CD1c-positive myeloid dendritic cell (primary cell): ENCODE data around the gene STARD7.
"Not testable (repeated sequence)": the region's sequence is repeated elsewhere in the genome, so short reads cannot be mapped to it uniquely, and the experiment has no call there.

Experiments
- DNase-seq: peaks from one replicate; pipeline ENCODE4 v3.0.0-alpha.2; 2016; ENCODE audit errors: extremely low spot score

The STARD7 gene

DNA sequence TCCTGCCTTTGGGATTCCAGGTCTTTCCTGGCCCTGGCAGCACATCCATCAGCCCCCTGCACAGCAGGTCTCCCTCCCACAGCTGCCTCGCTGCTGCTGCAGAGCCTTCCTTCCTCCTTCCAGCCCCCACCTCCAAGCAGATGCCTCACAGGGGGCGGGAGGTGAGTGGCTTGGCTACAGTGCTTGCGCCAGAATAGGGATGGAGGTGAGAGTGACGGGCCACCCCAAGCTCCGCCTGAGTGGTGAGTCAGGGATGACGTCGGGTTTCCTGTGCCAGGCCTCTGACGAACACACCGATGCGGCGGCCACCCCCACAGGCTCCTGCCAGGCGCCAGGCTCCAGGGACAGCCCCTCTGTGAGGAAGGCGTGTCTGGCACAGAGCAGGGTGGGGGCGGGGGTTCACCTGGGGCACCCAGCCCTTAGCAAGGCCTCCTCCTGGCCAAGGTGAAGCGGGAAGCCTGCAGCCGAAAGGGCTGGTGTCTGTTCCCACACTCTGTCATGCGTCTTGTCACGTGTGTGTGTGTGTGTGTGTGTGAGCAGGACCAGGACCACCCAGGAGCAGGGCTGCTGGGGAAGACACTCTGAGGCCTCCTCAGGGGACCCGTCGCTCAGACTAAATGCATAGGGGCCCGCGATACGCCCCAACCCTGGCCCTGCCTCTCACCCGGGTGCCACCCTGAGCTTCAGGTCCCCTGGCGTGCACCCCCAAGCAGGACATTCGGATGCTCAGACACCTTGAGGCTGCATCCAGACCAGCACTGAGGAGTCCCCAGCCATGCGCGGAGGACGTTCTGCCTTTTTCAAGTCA, 60.0 kb downstream of the STARD7 start:
- DNase-seq, result peak; percentile 95

DNA sequence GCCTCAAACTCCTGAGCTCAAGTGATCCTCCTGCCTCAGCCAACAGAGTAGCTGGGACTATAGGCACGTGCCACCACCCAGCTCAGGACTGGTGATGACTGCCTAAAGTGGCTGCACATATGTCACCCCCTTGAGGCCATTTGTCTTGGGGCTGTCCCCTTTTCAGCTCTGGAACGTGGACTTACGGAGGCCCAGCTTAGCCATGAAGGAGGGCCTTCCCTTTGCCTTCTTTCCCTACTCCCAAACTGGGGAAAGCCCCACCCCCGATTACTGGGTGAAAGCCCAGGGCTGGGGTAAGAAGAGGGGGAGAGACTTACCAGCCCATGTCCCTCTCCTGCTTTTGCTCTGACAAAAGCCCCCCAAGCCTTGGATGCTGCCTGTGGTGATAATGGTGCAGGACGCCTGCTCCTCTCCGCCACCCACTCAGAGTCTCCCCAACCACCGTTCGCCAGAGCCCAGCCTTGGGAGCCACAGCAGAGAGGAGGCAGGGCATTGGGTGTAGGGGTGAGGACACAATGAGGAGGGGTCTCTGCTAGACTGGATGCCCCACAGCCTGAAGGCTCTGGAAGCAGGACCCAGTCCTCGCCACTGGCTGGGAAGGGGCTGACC, 60.9 kb downstream of the STARD7 start:
- no peak for DNase-seq

DNA sequence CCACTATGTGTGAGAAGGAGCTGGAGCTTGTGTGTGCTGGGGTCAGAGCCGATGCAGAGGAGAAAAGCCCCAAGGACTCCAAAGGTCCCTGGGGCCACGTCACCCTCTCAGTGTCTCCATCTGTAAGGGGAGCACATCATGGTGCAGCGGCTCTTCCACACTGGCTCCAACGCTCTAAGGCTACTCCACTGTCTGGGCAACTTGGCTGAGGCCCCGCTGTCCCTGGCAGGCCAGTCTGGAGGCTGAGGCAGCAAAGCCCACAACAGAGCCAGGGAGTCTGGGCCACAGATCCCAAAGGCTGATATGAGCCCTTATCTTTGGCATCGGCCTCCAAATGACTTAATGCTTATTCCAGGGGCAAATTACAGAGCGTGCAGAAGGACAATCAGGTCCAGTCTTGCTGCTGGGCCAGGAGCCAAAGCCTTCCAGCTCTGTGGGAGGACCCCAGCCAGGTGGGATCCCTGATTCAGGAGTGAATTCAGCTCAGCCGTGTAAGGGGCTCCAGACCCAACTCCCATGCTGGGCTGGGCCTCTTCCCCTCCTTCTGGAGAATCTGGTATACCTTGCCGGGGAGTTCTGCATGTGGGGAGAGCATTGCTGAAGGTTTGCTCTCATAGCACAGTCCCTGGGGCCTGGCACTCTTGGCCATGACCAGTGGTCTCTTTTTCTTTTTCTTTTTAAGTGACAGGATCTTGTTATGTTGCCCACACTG, 61.6 kb downstream of the STARD7 start:
- no peak for DNase-seq

DNA sequence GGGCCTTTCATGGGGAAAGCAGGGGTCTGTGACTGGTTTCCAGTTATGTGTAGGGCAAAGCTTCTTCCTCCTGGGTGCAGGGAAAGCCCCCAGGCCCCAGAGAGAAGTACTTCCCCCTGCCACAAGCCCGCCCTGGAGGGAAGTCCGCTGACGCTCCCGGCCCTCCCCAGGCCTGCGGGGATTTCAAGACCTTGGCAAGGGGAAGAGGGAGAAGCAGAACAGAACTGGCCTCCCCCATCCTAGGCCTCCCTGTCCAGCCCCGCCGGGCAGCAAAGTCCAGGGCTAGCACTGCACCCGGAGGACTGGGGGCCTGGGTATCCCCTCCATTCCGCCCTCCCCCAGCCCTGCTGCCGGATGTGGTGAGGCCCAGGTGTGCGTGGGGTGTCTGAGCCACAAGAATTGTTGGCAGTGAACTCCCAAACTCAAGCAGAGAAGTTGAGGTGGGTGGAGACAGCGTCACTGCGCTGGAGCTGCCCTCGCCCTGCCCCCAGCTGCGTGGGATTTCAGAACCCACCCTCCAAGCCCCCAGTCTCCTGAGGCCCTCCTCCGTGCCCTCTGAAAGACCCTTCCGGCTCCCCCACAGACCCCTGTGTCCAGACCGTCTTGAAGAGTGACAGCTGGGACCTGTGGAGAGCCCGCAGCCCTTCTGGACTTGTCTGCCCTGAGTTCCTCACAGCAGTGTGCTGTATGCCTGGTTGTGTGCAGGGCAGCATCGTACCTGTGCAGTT, 62.3 kb downstream of the STARD7 start:
- DNase-seq, result peak; percentile 96

DNA sequence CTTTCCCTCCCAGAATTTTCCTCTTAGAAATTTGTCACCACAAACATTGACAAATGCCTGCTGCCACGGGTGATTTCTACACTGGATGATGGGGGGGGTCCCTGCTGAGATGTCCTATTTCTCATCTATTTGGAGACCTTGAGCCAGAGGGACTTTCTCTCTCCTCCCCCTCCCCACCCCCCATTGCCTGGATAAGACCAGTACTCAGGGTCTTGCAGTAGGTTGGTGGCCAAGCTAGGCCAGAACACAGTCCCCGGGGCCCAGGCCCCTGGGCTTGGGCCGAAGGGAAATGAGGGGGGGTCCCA, 62.8 kb downstream of the STARD7 start:
- DNase-seq, result no peak

DNA sequence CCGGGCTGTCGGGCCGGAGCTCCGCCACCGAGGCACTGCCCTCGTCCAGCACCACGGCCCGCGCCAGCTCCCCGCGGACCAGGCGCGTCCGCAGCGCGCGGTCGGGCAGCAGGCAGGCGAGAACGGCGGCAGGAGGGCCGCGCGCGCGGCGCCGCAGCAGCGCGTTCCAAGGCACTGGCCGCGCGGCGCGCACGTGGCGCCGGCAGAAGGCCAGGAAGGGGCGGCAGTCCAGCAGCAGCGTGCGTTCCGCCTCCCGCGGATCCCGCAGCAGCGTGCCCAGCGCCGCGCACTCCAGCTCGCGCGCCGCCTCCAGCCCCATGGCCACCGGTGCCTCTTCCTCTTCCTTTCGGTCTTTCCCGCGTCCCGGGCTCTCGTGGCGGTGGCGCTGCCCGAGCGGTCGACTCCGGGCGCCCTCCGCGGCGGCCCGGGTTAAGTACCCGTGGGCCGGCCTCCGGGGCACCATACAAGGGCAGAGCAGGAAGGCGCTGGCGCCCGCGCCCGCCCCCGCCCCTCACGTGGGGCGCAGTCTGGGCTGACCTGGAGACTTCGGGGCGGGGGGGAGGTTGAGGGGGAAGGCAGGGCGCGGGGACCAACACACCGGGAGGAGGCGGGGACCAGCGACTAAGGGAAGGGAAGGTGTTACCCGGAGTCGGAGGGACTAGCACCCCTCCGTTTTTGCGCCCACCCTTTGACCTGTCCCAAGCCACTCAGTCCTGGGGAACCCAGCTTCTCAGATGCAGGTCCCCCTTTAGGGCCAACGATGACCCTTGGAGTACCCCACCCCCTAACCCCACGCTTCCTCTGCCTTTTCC, 63.4 kb downstream of the STARD7 start, which contains the start of gene DUSP2:
DUSP2 (minus strand) TSS at position 405 of the 812 bp plus-strand sequence; CDS start at position 319, 86 bp downstream.
- DNase-seq, result peak; percentile 95

DNA sequence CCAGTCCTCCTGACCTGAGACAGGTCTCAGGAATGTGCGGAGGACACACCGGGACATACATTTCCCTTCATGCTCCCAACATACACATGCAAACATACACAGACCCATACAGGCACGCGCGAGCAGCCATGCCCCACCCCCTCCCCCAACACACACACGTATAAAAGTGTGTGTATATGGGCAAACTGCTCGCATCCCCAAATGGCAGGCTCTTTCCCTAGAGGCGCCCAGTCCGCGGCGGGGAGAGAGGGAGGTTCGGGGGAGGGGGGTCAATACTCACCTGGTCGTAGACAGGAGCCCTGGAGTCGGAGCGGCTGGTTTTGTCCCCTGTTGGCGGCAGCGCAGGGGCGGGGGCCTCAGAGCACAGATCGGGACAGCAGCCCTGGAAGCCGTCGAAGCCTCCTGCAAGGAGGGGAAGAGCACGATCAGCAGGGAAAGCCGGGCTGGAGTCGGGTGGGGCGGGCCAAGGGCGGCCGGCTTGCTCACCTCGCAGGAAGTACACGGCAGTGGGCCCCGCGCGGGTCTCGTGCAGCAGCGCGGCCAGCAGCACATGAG, 64.1 kb downstream of the STARD7 start:
- DNase-seq, result no peak

DNA sequence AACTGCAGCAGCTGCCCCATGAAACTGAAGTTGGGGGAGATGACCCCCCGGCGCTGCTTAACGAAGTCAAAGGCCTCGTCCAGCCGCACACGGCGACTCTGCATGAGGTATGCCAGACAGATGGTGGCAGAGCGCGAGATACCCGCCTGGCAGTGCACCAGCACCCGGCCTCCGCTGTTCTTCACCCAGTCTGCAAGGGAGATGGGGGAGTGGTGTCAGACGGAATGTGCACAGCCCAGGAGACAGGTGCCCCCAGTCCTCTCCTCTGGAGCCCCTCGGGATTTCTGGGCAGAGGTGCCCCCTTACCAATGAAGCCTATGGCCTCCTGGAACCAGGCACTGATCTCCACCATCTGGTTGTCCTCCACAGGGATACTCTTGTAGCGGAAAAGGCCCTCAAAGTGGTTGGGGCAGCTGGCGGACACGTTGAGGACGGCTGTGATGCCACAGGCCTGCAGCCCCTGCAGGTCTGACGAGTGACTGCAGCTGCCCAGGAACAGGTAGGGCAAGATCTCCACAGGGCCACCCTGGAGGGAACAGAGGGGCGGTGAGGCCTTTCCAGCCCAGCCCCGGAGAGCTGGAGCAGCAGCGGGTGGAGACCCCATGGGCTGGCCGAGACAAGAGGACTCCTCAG, 64.7 kb downstream of the STARD7 start:
- DNase-seq, result no peak

DNA sequence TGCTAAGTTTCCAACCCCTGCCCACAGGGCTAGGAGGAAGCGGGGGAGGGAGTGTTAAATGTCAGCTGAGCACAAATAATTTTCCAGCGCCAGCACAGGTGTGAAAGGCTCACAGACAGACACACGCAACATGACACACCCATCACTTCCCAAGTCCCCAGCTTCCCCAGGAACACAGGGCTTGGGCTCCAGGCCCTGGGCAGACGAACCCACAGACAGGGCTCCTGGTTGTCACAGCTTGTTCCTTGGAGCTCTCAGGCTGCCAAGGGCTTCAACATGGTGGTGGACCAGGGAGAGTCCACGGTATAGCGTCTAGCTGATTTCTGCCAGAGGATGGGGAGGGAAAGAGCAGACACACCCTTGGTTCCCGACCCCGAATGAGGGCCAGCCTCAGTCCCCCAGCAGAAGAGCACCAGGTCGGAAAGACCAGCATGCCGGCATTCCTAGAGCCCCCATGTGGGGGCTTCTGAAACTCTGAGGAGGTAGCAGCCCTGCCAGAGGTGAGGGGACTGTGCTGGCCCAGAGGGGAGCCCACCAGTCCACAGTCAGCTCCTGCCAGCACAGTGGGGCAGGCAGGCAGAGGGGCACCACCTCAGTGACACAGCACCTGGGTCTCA, 65.3 kb downstream of the STARD7 start:
- DNase-seq, result no peak

DNA sequence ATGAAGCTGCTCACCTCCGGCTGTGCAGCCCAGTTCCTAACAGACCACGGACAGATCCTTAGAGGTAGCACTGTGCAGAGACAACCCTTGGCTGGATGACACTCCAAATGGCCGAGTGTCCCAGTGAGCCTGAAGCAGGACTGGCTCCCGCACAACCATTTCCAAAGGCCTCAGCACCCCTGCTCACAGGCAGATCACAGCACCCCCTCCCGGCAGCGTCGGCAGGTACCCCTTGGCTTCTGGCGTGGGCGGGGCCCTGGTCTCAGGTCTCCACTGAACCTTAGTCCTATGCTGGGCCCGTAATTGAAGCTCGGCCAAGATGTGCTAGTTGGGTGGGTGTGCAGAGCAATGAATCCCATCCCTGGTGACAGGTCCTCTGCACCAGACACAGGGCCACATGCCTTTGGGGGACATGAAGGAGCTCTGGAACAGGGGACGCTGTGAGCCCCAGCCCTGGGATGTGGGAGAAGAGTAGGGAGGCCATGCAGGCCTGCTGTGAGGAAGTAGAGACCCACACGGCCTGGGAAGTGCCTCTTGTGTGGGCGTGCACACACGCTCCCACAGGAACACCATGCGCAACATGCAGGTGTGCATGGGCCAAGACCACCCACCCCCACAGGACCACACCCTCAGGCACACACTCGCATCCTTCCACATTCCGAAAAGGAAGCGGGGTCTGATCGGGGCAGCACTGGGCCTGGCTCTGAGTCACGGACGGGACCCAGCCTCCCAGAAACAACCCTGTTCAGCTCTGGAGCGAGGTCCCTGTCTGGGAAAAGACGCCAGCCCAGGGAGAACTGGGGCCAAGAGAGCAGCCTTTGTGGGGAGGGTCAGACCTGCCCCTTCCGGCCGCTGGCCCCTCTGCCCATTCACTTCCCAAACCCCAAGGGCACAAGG, 66.2 kb downstream of the STARD7 start:
- peak; percentile 50 for DNase-seq

DNA sequence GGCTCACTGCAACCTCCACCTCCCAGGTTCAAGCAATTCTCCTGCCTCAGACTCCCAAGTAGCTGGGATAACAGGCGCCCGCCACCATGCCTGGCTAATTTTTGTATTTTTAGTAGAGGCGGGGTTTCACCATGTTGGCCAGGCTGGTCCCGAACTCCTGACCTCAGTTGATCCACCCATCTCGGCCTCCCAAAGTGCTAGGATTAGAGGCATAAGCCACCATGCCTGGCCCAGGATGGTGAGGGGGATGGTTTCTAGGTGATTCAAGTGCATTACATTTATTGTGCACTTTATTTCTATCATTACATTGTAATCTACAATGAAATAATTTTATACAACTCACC, 67.0 kb downstream of the STARD7 start:
- not testable (repeated sequence) for DNase-seq

DNA sequence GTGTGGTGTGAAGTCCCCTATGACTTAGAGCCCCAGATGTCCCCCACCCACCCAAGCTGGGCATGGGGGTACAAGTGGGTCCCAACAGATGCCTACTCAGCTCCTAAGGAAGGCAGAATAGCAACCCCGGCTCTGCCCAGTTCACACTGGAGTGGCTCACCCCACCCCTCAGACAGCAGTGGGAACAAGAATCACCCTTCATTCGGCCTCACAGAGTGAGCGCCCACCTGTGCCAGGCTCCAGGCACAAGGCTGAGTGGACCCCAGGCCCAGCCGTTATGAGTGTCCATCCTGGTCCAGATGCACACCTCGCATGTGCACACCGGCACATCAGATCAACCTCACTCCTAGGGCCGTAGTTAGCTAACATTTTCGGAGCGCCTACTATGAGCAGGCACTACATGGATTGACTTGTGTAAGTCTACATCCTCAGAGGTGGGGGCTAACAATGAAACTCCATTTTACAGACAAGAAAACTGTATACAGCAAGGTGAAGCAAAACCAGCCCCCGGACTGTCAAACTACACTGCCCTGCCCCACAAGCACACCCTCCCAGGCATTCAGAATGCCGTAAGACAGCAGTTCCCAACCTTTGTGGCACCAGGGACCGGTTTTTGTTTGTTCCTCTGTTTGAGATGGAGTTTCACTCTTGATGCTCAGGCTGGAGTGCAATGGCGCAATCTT, 67.5 kb downstream of the STARD7 start:
- DNase-seq, result no peak

DNA sequence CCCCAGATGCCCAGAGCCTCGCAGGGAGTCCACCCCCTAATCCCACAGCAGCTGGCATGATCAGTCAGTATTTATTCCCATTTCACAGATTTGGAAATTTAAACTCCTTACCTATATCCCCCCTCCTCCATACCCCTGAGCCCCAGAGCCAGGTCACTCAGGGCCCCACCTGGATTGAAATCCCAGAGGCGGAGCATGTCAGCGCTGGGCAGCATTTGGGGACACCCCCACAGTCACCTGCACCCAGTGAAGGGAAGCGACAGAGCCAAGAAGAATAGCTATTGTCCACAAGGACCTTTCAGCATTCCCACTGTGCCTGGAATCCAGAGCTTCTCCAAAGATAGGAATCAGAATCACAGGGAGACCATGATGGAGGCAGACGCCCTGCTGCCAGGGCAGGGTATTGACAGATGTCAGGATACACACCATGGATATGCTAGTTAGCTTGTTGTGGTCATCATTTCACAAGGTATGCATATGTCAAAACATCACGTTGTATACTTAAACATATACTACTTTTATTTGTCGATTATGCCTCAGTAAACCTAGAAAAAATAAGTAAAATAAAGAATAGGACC, 69.4 kb downstream of the STARD7 start:
- DNase-seq, result no peak

DNA sequence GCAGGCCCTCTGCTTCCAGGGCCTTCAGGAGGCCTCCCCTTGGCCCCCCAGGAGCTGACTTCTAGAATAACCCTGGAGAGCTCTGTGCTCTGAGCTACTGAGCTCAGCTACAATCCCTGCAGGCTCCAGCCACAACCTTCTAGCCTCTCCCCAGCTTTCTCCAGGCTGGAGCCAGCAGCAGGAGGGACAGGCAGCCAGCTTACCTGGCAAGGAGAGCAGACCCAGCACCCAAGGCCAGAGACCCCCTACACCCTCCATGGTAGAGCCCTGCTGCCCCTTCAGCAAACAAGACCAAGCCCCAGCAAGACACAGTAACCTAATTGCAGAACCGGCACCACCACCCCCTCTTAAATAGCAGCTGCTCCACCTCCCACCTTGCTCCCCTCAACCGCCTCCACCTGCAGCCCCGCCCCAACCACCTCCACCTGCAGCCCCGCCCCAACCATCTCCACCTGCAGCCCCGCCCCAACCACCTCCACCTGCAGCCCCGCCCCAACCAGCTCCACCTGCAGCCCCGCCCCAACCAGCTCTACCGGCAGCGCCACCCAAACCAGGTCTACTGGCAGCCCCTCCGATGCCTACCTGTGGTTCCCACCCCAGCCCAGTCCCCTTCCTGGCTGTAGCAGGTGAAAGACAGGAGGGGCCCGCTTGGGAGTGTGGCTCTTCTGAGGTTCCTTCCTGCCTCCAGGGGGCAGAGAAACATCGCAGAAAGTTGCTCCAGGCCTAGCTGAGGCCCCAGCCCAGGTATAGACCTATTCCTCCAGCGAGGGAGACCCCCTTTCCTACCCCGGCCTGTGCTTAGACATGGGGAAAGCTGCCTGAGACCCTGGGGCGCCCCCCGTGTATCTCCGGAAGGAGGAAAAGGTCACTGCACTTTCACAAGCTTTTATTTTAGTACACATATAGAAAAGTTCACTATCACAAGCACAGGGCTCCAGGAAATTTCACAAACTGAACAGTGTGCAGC, 70.2 kb downstream of the STARD7 start, which contains the start of gene ASTL:
ASTL (minus strand) TSS at position 324 of the 967 bp plus-strand sequence; CDS start at position 258, 66 bp downstream.
- peak; percentile 52 for DNase-seq

DNA sequence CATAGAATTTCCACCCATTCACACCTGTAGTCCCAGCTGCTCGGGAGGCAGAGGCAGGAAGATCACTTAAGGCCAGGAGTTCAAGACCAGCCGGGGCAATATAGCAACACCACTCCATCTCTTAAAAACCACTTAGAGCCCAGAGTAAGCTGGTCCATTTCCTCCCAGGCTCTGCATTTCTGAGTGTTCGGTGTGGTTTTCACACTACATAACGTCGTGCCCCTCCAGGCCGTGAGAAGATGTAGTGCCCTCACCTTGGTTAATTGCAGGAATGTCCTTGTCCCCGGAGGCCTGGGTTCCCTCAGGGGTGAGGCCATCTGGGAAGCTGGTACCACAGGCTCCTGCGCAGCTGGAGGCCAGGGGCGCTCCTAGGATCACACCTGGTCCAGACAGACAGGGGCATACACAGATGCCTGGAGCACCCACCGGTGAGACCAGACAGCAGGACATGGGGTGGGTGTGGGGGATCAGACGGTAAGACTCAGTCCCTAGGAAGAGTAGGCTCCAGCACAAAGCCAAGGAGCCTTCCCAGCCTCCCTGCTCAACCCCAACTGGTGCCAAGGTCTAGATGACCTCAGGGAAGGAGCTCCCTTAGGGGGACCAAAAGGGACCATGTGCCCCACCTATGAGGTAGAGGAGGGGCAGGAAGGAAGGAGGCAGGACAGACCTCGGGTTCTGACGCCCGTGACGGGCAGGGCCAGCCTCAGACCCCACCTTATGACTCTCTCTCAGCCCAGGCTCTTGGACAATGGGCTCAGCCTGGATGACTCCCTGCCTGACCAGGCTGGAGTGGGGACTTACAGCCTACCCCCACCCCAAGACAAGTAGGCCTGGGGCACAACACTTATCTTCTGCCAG, 71.1 kb downstream of the STARD7 start:
- no peak for DNase-seq
